HG03139 (cell line): ENCODE measurements around the gene MGA.

Experiments
- ATAC-seq: cut with Tn5 transposase; IDR thresholded peaks from one replicate; pipeline ENCODE4 v1.9.1; 2021; ENCODE audit not compliant: unreplicated experiment

MGA gene

GRCh38 chr15:41780266-41780665 is 120.1 kb downstream of the MGA start:
- ATAC-seq: no peak

DNA sequence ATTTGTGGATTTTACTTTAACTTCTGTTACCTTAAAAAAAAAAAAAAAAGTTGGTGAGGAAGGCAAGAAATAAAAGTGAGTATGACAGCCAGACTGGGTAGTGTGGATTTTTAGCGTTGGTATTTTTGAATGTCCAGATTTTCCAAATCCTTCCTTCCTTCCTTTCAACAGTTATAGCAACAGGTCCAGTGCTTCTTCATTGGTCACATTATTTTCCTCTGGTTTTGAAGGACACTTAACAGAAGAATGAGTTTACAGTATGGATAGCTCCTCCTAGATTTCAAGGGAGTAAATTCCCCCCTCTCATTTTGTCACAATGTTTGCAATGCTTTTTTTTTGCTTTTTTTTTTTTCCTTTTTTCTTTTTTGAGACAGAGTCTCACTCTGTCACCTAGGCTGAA is 120.5 kb downstream of the MGA start:
- ATAC-seq: no peak

DNA sequence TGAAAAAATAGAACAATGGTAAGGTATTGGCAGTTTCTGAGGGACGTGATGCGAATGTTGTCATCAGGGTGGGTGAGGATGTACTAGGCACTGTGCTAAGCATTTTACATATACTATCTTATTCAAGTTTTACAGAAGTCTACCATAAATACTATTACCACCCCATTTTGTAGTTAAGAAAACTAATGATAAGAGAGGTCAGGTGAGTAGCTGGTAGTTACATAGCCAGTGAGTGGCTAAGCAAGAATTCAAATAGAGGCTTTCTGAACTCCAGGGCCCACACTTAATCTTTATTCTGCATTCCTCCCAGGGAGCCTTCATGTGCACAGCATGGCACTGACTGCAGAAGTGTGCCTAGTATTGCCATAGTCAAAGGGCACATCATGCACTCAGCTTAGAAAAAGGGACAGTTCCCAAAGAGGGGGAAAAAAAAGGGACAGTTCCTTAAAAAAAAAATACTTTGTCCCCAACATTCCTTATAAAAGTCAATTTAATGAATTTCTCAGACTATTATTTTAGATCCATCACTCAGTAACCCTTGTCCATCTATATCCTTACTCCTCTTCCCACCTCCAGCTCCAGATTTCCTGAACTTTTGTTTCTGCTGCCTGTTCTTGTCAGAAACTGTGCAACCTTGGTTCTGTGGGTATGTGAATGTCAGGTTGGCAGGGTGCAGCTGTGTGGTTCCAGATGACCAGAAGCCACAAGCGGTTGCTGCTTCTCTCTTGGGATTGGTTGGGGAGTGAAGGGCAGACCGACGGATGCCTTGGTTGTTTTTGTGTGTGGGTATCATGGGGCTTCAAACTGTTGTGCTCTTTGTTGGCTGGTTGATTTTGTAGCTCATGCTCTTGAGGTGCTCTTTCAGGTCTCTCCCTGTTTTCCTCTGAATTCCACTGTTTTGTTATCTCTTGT is 122.4 kb downstream of the MGA start:
- no peak for ATAC-seq

- ATAC-seq: no peak
These were observed 123.1 kb downstream of the MGA start for GRCh38 chr15:41783296-41783695.

DNA sequence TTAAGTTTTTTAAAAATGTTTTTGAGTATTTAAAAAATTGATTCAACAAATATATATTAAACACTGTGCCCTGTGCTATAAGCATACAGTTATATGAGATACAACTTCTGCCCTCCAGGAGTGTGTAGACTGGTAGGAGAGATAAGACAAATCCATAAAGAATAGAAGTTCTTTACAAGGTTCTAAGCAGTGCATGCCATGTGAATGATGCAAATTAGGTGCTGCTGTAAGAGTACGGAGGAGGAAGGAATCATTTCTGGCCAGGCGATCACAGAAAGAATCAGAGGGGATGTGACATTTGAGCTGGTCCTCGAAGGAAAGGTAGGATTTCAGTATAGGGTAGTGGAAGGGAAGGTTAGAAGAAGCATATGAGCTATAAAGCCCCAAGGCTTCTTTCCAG is 128.1 kb downstream of the MGA start:
- no peak for ATAC-seq

- no peak for ATAC-seq
These were observed 129.0 kb downstream of the MGA start for GRCh38 chr15:41789236-41789635.

DNA sequence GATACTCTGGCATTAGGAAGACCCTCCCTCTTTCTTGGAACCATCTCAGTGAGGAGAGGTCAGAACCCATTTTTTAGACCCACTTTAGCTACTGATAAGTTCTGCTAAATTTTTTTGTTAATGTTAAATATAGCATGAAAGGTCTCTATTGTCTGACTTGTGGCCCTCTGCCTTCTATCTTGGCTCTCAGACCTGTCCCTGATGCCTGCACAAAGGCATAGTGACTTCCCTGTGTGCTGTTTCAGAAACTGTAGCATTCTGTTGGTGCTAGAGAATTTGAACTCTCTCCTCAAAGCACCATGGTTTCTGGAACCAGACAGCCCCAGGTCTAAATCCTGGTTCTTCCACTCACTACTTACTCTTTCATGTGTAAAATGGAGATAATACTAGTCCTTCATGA is 129.5 kb downstream of the MGA start:
- ATAC-seq: no peak

- ATAC-seq: no peak
These were observed 130.0 kb downstream of the MGA start for GRCh38 chr15:41790169-41790568.

DNA sequence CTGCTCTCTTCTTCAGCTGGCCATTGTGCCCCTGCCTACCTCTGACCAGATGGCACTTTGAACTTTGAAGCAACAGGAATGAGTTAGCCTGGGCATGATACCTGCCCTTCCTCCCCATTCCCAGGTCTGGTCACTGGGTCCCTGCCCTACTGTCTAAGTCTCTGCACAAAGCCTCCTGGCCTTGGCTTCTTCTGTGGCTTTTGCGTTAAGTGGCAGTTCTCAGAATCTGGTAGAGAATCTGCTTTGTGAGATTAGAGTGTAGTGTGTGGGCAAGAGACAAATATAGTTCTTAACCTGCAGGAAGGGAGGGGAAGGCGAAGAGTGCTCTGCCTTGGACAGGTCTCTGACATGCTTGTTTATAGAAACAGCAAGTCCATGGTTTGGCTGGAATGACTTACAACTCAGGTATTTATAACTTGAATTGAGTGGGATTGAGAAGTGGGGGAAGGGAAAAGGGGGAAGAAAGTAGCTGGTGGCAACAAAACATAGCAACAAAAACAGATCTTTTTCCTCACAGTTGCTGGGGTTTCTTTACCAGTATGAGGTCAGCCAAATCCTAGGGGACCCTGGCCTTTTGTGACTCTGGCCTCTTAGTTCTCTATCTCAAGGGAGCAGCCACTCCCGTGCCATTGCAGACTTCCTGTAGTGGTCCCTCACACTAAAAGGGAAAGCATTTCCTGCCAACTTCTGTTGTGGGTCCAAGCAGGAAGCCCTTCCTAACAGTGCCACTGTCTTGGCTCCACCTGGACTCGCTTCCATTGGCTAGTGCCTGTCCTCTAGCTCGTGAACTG is 130.7 kb downstream of the MGA start:
- no peak for ATAC-seq

- ATAC-seq: no peak
These were observed 131.3 kb downstream of the MGA start for GRCh38 chr15:41791547-41791937.

DNA sequence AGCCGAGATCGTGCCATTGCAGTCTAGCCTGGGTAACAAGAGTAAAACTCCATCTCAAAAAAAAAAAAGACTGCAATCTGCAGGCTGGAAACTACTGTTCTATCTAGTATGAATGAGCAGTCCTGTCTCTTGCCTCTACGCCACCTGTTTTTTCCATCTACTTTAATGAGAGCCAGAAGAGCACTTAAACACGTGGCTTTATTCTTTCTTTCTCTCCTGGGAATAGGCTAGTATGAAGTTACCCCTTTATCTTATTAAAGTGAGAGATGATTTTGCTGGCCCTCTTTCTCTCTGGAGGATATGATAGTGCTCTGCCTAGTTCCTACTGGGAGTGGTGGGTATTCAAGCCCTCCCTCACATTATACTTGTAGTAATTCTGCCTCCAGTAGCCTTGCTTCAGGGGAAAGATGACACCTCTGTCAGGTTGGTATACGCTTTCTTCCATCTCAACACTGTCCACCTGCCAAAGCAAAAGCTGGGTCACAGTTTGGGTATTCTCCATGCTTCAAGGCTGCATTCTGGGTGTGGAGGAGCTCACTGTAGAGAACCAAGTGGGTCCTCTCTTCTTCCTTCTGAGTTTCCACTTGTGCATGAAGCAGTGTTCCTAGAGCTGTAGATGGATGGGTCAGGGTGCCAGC is 131.9 kb downstream of the MGA start:
- ATAC-seq: no peak

GRCh38 chr15:41794081-41794480 is 133.9 kb downstream of the MGA start:
- ATAC-seq: no peak

GRCh38 chr15:41795996-41796856 is 136.0 kb downstream of the MGA start:
- no peak for ATAC-seq

- ATAC-seq: no peak
These were observed 137.2 kb downstream of the MGA start for GRCh38 chr15:41797201-41797944.

- ATAC-seq: no peak
These were observed 138.6 kb downstream of the MGA start for GRCh38 chr15:41798607-41799487.

GRCh38 chr15:41799488-41799805 is 139.2 kb downstream of the MGA start:
- ATAC-seq: no peak

GRCh38 chr15:41801185-41801584 is 141.0 kb downstream of the MGA start:
- ATAC-seq: no peak

GRCh38 chr15:41801850-41802455 is 141.7 kb downstream of the MGA start:
- ATAC-seq: no peak

- ATAC-seq: no peak
These were observed 144.2 kb downstream of the MGA start for GRCh38 chr15:41804361-41804760.
